ENCODE measurements around the gene ZNF408.

ZNF408 gene

GRCh38 chr11:46718155-46719019 is 17.6 kb downstream of the ZNF408 start:
- Histone ChIP-seq H3K27ac (ENCODE audit: low read length) (no peak overlapping the region), H3K36me3 (ENCODE audit: control insufficient read depth in 2 of 2, insufficient read depth in 2 of 2, low read length in 2 of 2) (no peaks in the 10 kb centered on the region), H3K27me3 (ENCODE audit: control insufficient read depth in 1 of 2, insufficient read depth in 2 of 2, low read length in 2 of 2) (no peaks in the 10 kb centered on the region), H3K9me3 (ENCODE audit: control insufficient read depth in 2 of 2, low read length in 2 of 2) (no peaks in the 10 kb centered on the region), H3K4me3 (ENCODE audit: low read length in 2 of 2) (no peak overlapping the region), H3K4me1 (ENCODE audit: control insufficient read depth, insufficient read depth, low read length) (no peaks in the 10 kb centered on the region), H3K9ac (ENCODE audit: low read length in 2 of 2) (no peak overlapping the region)

- Histone ChIP-seq H3K4me1 (ENCODE audit: control insufficient read depth, insufficient read depth, low read length) (no peaks in the 10 kb centered on the region), H3K27me3 (ENCODE audit: control insufficient read depth in 1 of 2, insufficient read depth in 2 of 2, low read length in 2 of 2) (no peaks in the 10 kb centered on the region), H3K9ac (ENCODE audit: low read length in 2 of 2) (no peak within 1 kb of the TSS), H3K4me3 (ENCODE audit: low read length in 2 of 2) (no peak within 1 kb of the TSS), H3K27ac (ENCODE audit: low read length) (no peak within 1 kb of the TSS), H3K9me3 (ENCODE audit: control insufficient read depth in 2 of 2, low read length in 2 of 2) (no peaks in the 10 kb centered on the region), H3K36me3 (ENCODE audit: control insufficient read depth in 2 of 2, insufficient read depth in 2 of 2, low read length in 2 of 2) (no peaks in the 10 kb centered on the region)
Observed at GRCh38 chr11:46719048-46719542, 18.3 kb downstream of the ZNF408 start, which contains the start of gene F2. Gene F2 (plus strand): TSS chr11:46719213. CDS start chr11:46719236, 23 bp downstream.

- no peaks in the 10 kb centered on the region for H3K9me3 ChIP-seq (ENCODE audit: control insufficient read depth in 2 of 2, low read length in 2 of 2)
- H3K27me3 ChIP-seq (ENCODE audit: control insufficient read depth in 1 of 2, insufficient read depth in 2 of 2, low read length in 2 of 2), result no peaks in the 10 kb centered on the region
- no peaks in the 10 kb centered on the region for H3K4me1 ChIP-seq (ENCODE audit: control insufficient read depth, insufficient read depth, low read length)
- no peak overlapping the region for H3K27ac ChIP-seq (ENCODE audit: low read length)
- H3K36me3 ChIP-seq (ENCODE audit: control insufficient read depth in 2 of 2, insufficient read depth in 2 of 2, low read length in 2 of 2), result no peaks in the 10 kb centered on the region
- H3K9ac ChIP-seq (ENCODE audit: low read length in 2 of 2), result no peak overlapping the region
- no peak overlapping the region for H3K4me3 ChIP-seq (ENCODE audit: low read length in 2 of 2)
Observed at GRCh38 chr11:46719543-46720218, 18.9 kb downstream of the ZNF408 start.

- no peaks in the 10 kb centered on the region for H3K4me1 ChIP-seq (ENCODE audit: control insufficient read depth, insufficient read depth, low read length)
- no peaks in the 10 kb centered on the region for H3K9me3 ChIP-seq (ENCODE audit: control insufficient read depth in 2 of 2, low read length in 2 of 2)
- H3K9ac ChIP-seq (ENCODE audit: low read length in 2 of 2), result no peak overlapping the region
- no peak overlapping the region for H3K4me3 ChIP-seq (ENCODE audit: low read length in 2 of 2)
- H3K27ac ChIP-seq (ENCODE audit: low read length), result no peak overlapping the region
- no peaks in the 10 kb centered on the region for H3K27me3 ChIP-seq (ENCODE audit: control insufficient read depth in 1 of 2, insufficient read depth in 2 of 2, low read length in 2 of 2)
- H3K36me3 ChIP-seq (ENCODE audit: control insufficient read depth in 2 of 2, insufficient read depth in 2 of 2, low read length in 2 of 2), result no peaks in the 10 kb centered on the region
Observed at GRCh38 chr11:46721286-46721685, 20.5 kb downstream of the ZNF408 start.

GRCh38 chr11:46722566-46723358 is 21.9 kb downstream of the ZNF408 start:
- Histone ChIP-seq H3K36me3 (ENCODE audit: control insufficient read depth in 2 of 2, insufficient read depth in 2 of 2, low read length in 2 of 2) (no peaks in the 10 kb centered on the region), H3K9ac (ENCODE audit: low read length in 2 of 2) (no peak overlapping the region)

GRCh38 chr11:46723359-46723680 is 22.5 kb downstream of the ZNF408 start:
- Histone ChIP-seq H3K9me3 (ENCODE audit: control insufficient read depth in 2 of 2, low read length in 2 of 2) (no peaks in the 10 kb centered on the region), H3K4me1 (ENCODE audit: control insufficient read depth, insufficient read depth, low read length) (no peaks in the 10 kb centered on the region), H3K27ac (ENCODE audit: low read length) (no peak overlapping the region), H3K4me3 (ENCODE audit: low read length in 2 of 2) (no peak overlapping the region), H3K27me3 (ENCODE audit: control insufficient read depth in 1 of 2, insufficient read depth in 2 of 2, low read length in 2 of 2) (no peaks in the 10 kb centered on the region), H3K9ac (ENCODE audit: low read length in 2 of 2) (no peak overlapping the region), H3K36me3 (ENCODE audit: control insufficient read depth in 2 of 2, insufficient read depth in 2 of 2, low read length in 2 of 2) (no peaks in the 10 kb centered on the region)

More at GRCh38 chr11:46722566-46723358, 21.9 kb downstream of the ZNF408 start:
- Histone ChIP-seq H3K9me3 (ENCODE audit: control insufficient read depth in 2 of 2, low read length in 2 of 2) (no peaks in the 10 kb centered on the region), H3K27ac (ENCODE audit: low read length) (no peak overlapping the region), H3K4me1 (ENCODE audit: control insufficient read depth, insufficient read depth, low read length) (no peaks in the 10 kb centered on the region), H3K4me3 (ENCODE audit: low read length in 2 of 2) (no peak overlapping the region), H3K27me3 (ENCODE audit: control insufficient read depth in 1 of 2, insufficient read depth in 2 of 2, low read length in 2 of 2) (no peaks in the 10 kb centered on the region)

- Histone ChIP-seq H3K4me3 (ENCODE audit: low read length in 2 of 2) (no peak overlapping the region), H3K4me1 (ENCODE audit: control insufficient read depth, insufficient read depth, low read length) (no peaks in the 10 kb centered on the region), H3K9me3 (ENCODE audit: control insufficient read depth in 2 of 2, low read length in 2 of 2) (no peaks in the 10 kb centered on the region), H3K36me3 (ENCODE audit: control insufficient read depth in 2 of 2, insufficient read depth in 2 of 2, low read length in 2 of 2) (no peaks in the 10 kb centered on the region), H3K27me3 (ENCODE audit: control insufficient read depth in 1 of 2, insufficient read depth in 2 of 2, low read length in 2 of 2) (no peaks in the 10 kb centered on the region), H3K9ac (ENCODE audit: low read length in 2 of 2) (no peak overlapping the region), H3K27ac (ENCODE audit: low read length) (no peak overlapping the region)
Observed at GRCh38 chr11:46724088-46724487, 23.3 kb downstream of the ZNF408 start.

GRCh38 chr11:46725338-46726205 is 24.7 kb downstream of the ZNF408 start:
- Histone ChIP-seq H3K4me3 (ENCODE audit: low read length in 2 of 2) (no peak overlapping the region), H3K9me3 (ENCODE audit: control insufficient read depth in 2 of 2, low read length in 2 of 2) (no peaks in the 10 kb centered on the region), H3K9ac (ENCODE audit: low read length in 2 of 2) (no peak overlapping the region), H3K4me1 (ENCODE audit: control insufficient read depth, insufficient read depth, low read length) (no peaks in the 10 kb centered on the region), H3K27ac (ENCODE audit: low read length) (no peak overlapping the region), H3K27me3 (ENCODE audit: control insufficient read depth in 1 of 2, insufficient read depth in 2 of 2, low read length in 2 of 2) (no peaks in the 10 kb centered on the region), H3K36me3 (ENCODE audit: control insufficient read depth in 2 of 2, insufficient read depth in 2 of 2, low read length in 2 of 2) (no peaks in the 10 kb centered on the region)

- H3K36me3 ChIP-seq (ENCODE audit: control insufficient read depth in 2 of 2, insufficient read depth in 2 of 2, low read length in 2 of 2), result no peaks in the 10 kb centered on the region
- no peak overlapping the region for H3K4me3 ChIP-seq (ENCODE audit: low read length in 2 of 2)
- no peak overlapping the region for H3K9ac ChIP-seq (ENCODE audit: low read length in 2 of 2)
- no peaks in the 10 kb centered on the region for H3K9me3 ChIP-seq (ENCODE audit: control insufficient read depth in 2 of 2, low read length in 2 of 2)
- H3K27me3 ChIP-seq (ENCODE audit: control insufficient read depth in 1 of 2, insufficient read depth in 2 of 2, low read length in 2 of 2), result no peaks in the 10 kb centered on the region
- H3K4me1 ChIP-seq (ENCODE audit: control insufficient read depth, insufficient read depth, low read length), result no peaks in the 10 kb centered on the region
- no peak overlapping the region for H3K27ac ChIP-seq (ENCODE audit: low read length)
Observed at GRCh38 chr11:46726206-46726862, 25.5 kb downstream of the ZNF408 start.
